Measurements from ENCODE around the gene PAK4. TPM values are rescaled to one million over a fixed set of nuclear protein-coding genes. Genes with fewer than 3 reads are reported as not detected.
A peak's percentile ranks its signal among the peaks of the same experiment; 100 is the strongest.

Gene PAK4
- total RNA-seq, 4 donors from 2014 or later, result 6.1 to 16.3 (median 7.5) TPM

DNA sequence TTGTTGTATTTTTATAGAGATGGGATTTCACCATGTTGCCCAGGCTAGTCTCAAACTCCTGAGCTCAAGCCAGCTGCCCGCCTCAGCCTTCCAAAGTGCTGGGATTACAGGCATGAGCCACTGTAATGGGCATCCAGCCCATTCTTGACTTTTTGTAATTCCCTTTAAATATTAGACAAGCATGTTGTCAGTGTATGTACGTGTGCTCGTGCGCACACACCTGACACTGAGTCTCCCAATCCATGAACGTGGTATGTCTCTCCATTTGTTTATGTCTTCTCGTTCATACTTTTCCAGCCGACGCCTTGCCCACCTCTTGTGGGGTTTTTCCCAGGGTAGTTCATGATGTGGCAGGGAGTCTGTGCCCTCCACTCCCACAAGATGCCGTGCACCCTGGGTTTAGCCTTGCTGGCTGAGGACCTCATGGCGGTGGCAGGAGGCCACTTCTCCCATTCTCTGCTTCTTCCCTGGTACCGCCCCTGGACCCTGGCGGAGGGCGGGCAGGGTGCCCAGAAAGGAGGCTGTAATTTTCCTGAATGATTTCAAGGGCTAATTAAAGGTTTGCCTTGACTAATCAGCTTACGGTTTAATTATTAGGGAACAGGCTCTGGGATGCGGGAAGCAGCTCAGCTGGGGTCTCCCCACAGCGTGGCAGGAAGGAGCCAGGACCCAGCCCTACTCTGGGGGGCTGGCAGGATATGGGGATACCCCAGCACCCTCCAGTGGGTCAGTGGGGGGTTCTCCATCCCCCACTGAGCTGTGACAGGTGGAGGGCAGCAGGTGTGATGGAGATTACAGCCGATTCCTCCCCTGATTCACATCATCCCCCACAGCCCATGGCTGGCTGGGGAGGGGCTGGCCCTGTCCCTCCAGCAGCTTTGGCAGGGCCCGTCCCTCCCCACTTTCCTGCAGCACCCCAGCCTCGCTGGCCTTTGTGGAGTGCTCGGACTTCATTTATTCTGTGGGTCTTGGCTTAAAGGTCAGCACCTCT, 12.9 kb downstream of the PAK4 start:
- no peak for ATAC-seq
- WGBS, 2 donors (ENCODE audit: low coverage in 1 of 2), result 84 to 88% methylated on average over 6 to 7 of the region's 20 CpGs
- no peak overlapping the region for H3K4me3 ChIP-seq
- H3K27ac ChIP-seq, result peak overlapping the region in 2 of 4 donors; percentile 41 to 58
- H3K27me3 ChIP-seq, result no peaks in the 10 kb centered on the region
- H3K36me3 ChIP-seq, result no peaks in the 10 kb centered on the region
- H3K4me1 ChIP-seq, result peaks cover 0 to 83% (median 24%) of the 10 kb centered on the region in 3 donors
- TF ChIP-seq EP300 (IDR thresholded peaks at IDR 0.05) (no peak), POLR2AphosphoS5 (IDR thresholded peaks at IDR 0.05) (no peak)
- TF ChIP-seq, protein P1, sequence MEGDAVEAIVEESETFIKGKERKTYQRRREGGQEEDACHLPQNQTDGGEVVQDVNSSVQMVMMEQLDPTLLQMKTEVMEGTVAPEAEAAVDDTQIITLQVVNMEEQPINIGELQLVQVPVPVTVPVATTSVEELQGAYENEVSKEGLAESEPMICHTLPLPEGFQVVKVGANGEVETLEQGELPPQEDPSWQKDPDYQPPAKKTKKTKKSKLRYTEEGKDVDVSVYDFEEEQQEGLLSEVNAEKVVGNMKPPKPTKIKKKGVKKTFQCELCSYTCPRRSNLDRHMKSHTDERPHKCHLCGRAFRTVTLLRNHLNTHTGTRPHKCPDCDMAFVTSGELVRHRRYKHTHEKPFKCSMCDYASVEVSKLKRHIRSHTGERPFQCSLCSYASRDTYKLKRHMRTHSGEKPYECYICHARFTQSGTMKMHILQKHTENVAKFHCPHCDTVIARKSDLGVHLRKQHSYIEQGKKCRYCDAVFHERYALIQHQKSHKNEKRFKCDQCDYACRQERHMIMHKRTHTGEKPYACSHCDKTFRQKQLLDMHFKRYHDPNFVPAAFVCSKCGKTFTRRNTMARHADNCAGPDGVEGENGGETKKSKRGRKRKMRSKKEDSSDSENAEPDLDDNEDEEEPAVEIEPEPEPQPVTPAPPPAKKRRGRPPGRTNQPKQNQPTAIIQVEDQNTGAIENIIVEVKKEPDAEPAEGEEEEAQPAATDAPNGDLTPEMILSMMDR (IDR thresholded peaks at IDR 0.05), result no peak
- H3K9me3 ChIP-seq, result no peaks in the 10 kb centered on the region

DNA sequence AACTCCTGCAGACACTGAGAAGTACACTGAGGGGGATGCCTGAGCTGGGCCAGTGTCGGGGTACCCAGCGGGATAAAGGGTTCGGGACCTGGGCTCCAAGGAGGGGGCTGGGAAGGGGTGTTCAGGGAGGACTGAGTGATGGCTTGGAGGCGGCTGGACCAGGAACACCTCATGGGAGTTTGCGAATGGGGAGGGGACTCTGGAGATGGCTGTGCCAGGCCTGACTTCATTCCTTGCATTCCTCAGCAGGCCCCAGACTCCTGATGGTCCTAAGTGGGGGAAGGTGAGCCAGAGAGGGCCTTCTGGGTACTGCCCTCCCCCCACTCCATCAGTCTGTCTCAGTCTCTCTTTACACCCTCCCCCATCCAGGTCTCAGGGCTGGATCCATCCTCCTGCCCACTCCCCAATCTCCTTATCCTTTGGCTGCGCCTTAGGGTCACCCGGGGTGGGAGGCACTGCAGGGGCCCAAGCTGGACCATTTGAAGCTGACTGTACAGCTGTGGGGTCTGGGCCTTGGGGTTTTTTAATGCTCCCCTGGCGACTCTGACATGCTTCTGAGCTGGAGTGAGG, 13.8 kb downstream of the PAK4 start:
- H3K4me1 ChIP-seq, result peaks cover 3 to 83% (median 23%) of the 10 kb centered on the region in 3 donors
- 40% methylated on average over 1 of the region's 8 CpGs; no CpG with 5 or more reads in 1 of the 2 donors for WGBS, 2 donors (ENCODE audit: low coverage in 1 of 2)
- H3K27me3 ChIP-seq, result no peaks in the 10 kb centered on the region
- ATAC-seq, result no peak
- no peak for TF ChIP-seq POLR2A (IDR thresholded peaks at IDR 0.05)
- no peak for TF ChIP-seq EP300 (IDR thresholded peaks at IDR 0.05)
- TF ChIP-seq POLR2AphosphoS5 (IDR thresholded peaks at IDR 0.05), result no peak
- TF ChIP-seq, protein P1 (IDR thresholded peaks at IDR 0.05), result no peak
- H3K9me3 ChIP-seq, result no peaks in the 10 kb centered on the region
- no peaks in the 10 kb centered on the region for H3K36me3 ChIP-seq
- peak overlapping the region in 2 of 4 donors; percentile 29 to 58 for H3K27ac ChIP-seq
- no peak overlapping the region for H3K4me3 ChIP-seq

DNA sequence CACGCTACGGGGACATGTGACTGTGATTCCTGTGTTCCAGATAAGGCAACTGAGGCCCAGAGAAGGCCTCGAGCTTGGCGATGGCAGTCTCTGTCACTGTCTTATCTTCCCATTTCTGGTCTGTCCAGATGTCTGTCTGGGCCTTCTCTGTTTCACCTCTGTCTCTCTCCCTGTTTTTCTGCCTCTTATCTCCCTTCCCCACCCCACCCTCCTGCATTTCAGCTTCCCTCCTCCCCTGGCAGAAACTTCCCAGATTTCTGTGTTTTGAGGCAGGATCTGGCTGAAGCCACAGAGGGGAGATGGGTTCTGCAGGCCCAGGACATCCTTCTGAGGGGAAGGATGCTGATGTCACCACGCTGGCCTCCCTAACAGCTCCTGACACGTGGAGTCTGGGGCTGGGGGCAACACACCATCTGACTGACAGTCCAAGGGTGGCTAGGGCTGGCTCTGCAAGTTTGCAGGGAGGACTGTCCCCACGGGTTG, 14.4 kb downstream of the PAK4 start:
- WGBS, 2 donors (ENCODE audit: low coverage in 1 of 2), result 29% methylated on average over 3 of the region's 7 CpGs; no CpG with 5 or more reads in 1 of the 2 donors
- TF ChIP-seq POLR2A (IDR thresholded peaks at IDR 0.05) (no peak), EP300 (IDR thresholded peaks at IDR 0.05) (no peak), POLR2AphosphoS5 (IDR thresholded peaks at IDR 0.05) (no peak)
- TF ChIP-seq, protein P1 (IDR thresholded peaks at IDR 0.05), result no peak
- no peak for ATAC-seq
- Histone ChIP-seq H3K4me1 (peaks cover 7 to 89% (median 29%) of the 10 kb centered on the region in 3 donors), H3K27ac (peak overlapping the region in 2 of 4 donors; percentile 29 to 58), H3K27me3 (no peaks in the 10 kb centered on the region), H3K36me3 (no peaks in the 10 kb centered on the region), H3K4me3 (no peak overlapping the region), H3K9me3 (no peaks in the 10 kb centered on the region)

DNA sequence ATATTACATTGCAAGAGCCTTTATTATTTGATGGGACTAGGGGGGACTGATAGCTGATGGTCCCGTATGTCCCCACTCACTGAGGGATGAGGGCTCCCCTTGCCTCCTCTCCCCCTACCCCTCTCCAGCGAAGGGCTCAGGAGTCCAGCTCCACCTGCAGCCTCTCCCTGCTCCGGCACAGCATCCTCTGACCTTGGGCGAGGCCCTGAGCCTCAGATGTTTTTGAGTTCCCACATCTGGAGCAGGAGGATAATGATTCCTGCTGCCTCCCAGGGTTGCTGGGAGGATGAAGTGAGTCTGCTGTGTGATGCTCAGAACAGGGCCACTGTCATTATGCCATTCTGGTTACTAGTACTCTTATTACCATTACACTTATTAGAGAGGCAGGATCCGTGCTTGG, 15.0 kb downstream of the PAK4 start:
- ATAC-seq, result no peak
- no peaks in the 10 kb centered on the region for H3K27me3 ChIP-seq
- H3K27ac ChIP-seq, result peak overlapping the region in 2 of 4 donors; percentile 29 to 58
- H3K36me3 ChIP-seq, result no peaks in the 10 kb centered on the region
- WGBS, 2 donors (ENCODE audit: low coverage in 1 of 2), result 33 to 73% methylated on average over 1 to 2 of the region's 5 CpGs
- H3K4me3 ChIP-seq, result no peak overlapping the region
- no peaks in the 10 kb centered on the region for H3K9me3 ChIP-seq
- TF ChIP-seq, protein P1 (IDR thresholded peaks at IDR 0.05), result no peak
- TF ChIP-seq POLR2A (IDR thresholded peaks at IDR 0.05) (no peak), POLR2AphosphoS5 (IDR thresholded peaks at IDR 0.05) (no peak), EP300 (IDR thresholded peaks at IDR 0.05) (no peak)
- peaks cover 8 to 92% (median 35%) of the 10 kb centered on the region in 3 donors for H3K4me1 ChIP-seq

Data from gastroesophageal sphincter (tissue), 4 donors.